Liver (tissue), 9 donors: Measurements from ENCODE around the gene LRMDA. TPM values are rescaled to one million over a fixed set of nuclear protein-coding genes. Genes with fewer than 3 reads are reported as not detected.

Experiments
- DNase-seq: peaks from one replicate; pipeline ENCODE4 v3.0.0-alpha.2; 2017; ENCODE audit warnings: low spot score
- H3K27ac ChIP-seq, 2 donors: one replicate each; pipeline ENCODE4 v1.7.0; 2013; ENCODE audit warnings: inconsistent platforms in 2 of 2, low read length in 2 of 2, control low read depth in 1 of 2, low read depth in 1 of 2, mild to moderate bottlenecking in 1 of 2
- H3K27me3 ChIP-seq, 4 donors: one replicate each; pipeline versions ENCODE4 v1.6.1 to v1.7.0; 2013; ENCODE audit warnings: low read length in 3 of 4, inconsistent platforms in 1 of 4, mild to moderate bottlenecking in 1 of 4, moderate library complexity in 1 of 4; ENCODE audit not compliant: control insufficient read depth in 4 of 4, insufficient read depth in 4 of 4
- H3K36me3 ChIP-seq, 4 donors: one replicate each; pipeline versions ENCODE4 v1.6.1 to v1.7.0; 2013; ENCODE audit warnings: low read length in 3 of 4, mild to moderate bottlenecking in 3 of 4, low read depth in 1 of 4, moderate library complexity in 1 of 4; ENCODE audit not compliant: control insufficient read depth in 4 of 4, insufficient read depth in 3 of 4
- H3K4me1 ChIP-seq, 4 donors: one replicate each; pipeline versions ENCODE4 v1.6.1 to v1.7.0; 2013; ENCODE audit warnings: low read length in 3 of 4, mild to moderate bottlenecking in 3 of 4, moderate library complexity in 1 of 4; ENCODE audit not compliant: control insufficient read depth in 4 of 4, insufficient read depth in 4 of 4
- H3K4me3 ChIP-seq, 3 donors: one replicate each; pipeline versions ENCODE4 v1.6.1 to v1.7.0; 2013; ENCODE audit warnings: low read length in 3 of 3, control low read depth in 1 of 3, low read depth in 1 of 3, mild to moderate bottlenecking in 1 of 3
- H3K9ac ChIP-seq, 2 donors: one replicate each; pipeline ENCODE4 v1.7.0; 2013; ENCODE audit warnings: low read length in 2 of 2, mild to moderate bottlenecking in 2 of 2, moderate library complexity in 2 of 2, control low read depth in 1 of 2, low read depth in 1 of 2
- H3K9me3 ChIP-seq, 4 donors: one replicate each; pipeline versions ENCODE4 v1.6.1 to v1.7.0; 2013; ENCODE audit warnings: low read length in 3 of 4; ENCODE audit not compliant: control insufficient read depth in 4 of 4
- CTCF ChIP-seq: fragments of 150-350 bp; IDR thresholded peaks from 2 replicates; pipeline ENCODE4 v1.5.1; 2017; ENCODE audit warnings: improper control_type of control experiment, low read depth, low read length; ENCODE audit not compliant: missing input control
- EGR1 ChIP-seq, 2 donors: IDR thresholded peaks; 2 replicates each; pipeline ENCODE4 v1.6.1; 2016 to 2018; ENCODE audit warnings: antibody characterized with exemption in 2 of 2, low read depth in 2 of 2
- FOXA1 ChIP-seq: IDR thresholded peaks from 2 replicates; pipeline ENCODE4 v1.6.1; 2016; ENCODE audit warnings: antibody characterized with exemption
- GABPA ChIP-seq, 2 donors: IDR thresholded peaks in 1 of 2; conservative IDR thresholded peaks in 1 of 2; 2 replicates each; pipeline ENCODE4 v1.6.1; 2016; ENCODE audit warnings: antibody characterized with exemption in 2 of 2, mild to moderate bottlenecking in 1 of 2, moderate library complexity in 1 of 2
- HNF4A ChIP-seq, 2 donors: conservative IDR thresholded peaks; 2 replicates each; pipeline ENCODE4 v1.6.1; 2016; ENCODE audit warnings: antibody characterized with exemption in 2 of 2, mild to moderate bottlenecking in 2 of 2
- HNF4G ChIP-seq: IDR thresholded peaks from 2 replicates; pipeline ENCODE4 v1.6.1; 2016; ENCODE audit warnings: antibody characterized with exemption
- MAX ChIP-seq: IDR thresholded peaks from 2 replicates; pipeline ENCODE4 v1.6.1; 2016; ENCODE audit warnings: antibody characterized with exemption
- NR2F2 ChIP-seq: IDR thresholded peaks from 2 replicates; pipeline ENCODE4 v1.6.1; 2016; ENCODE audit warnings: antibody characterized with exemption
- TAF1 ChIP-seq: conservative IDR thresholded peaks from 2 replicates; pipeline ENCODE4 v1.6.1; 2016; ENCODE audit warnings: antibody characterized with exemption, mild to moderate bottlenecking
- YY1 ChIP-seq: IDR thresholded peaks from 2 replicates; pipeline ENCODE4 v1.6.1; 2016; ENCODE audit warnings: antibody characterized with exemption, mild to moderate bottlenecking
- WGBS: extraction: QIAGEN DNeasy Blood & Tissue Kit; methylation state at CpG from one replicate; pipeline ENCODE4 v1.1.7; 2013; 5-methylcytosine and 5-hydroxymethylcytosine counted together
- polyA plus RNA-seq, 2 donors: library from polyadenylated mRNA; stranded (reverse) in 1 of 2; unstranded in 1 of 2; fragments of 200-250 nt in 1 of 2; fragments of >200 nt in 1 of 2; fragmentation: Nextera tagmentation in 1 of 2; extraction: Ambion mirVana in 1 of 2; gene quantifications; one replicate each; pipeline versions ENCODE4 v1.2.1 to v1.2.3, GENCODE V29; 2013 to 2015
- total RNA-seq, 2 donors: library from RNA; depleted of rRNA; stranded (reverse); fragments of >200 nt; gene quantifications; one replicate each; pipeline ENCODE4 v1.2.3, GENCODE V29; 2014
- TF ChIP-seq, protein P1 (sequence below): IDR thresholded peaks from 2 replicates; pipeline ENCODE4 v1.6.1; 2016; ENCODE audit warnings: antibody characterized with exemption
- donor health status: healthy.
- donor health status: healthy.
- donor health status: healthy.
- donor health status: healthy.
- donor health status: healthy.

The LRMDA gene
- total and polyA plus RNA-seq, 4 donors: 7.9 to 15.8 (median 11.3) TPM

DNA sequence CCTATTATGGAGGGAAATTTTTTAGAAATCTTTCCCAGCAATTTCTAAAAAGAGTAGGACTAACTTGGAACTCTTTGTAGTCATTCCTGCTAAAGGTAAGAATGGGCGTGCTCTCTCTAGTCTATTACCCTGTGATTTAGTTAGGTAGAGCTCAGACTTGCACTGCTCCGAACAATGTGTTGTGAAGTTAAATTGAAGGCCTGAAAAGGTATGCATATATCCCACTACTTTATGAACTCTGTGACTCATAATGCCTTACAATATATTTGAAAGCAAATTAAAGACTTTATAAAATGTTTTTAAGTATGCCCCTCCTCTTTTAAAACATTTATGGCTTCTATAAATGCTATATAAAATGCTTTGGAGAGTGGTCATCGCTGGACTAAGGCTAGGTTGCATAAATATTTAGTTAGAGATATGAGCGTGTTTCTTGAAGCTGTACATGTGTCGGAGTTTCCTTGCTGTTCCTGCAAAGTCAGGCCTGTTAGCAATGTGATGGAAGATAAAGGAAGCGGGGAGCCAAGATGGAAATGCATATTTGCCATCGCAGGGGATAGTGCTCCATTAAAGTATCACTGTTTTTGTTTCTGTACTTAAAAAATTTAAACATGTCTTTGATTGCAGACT, 761.4 kb downstream of the LRMDA start:
- 88% methylated on average over 7 of the region's 7 CpGs for WGBS
- Histone ChIP-seq H3K9me3 (no peaks in the 10 kb centered on the region), H3K36me3 (no peaks in the 10 kb centered on the region), H3K27ac (no peak overlapping the region), H3K4me3 (no peak overlapping the region), H3K9ac (no peak overlapping the region), H3K27me3 (no peaks in the 10 kb centered on the region), H3K4me1 (peaks cover 0 to 6% (median 3%) of the 10 kb centered on the region in 4 donors)
- TF ChIP-seq HNF4G (no peak), YY1 (no peak), NR2F2 (no peak), GABPA (IDR thresholded peaks at IDR 0.05 in 1 of 2, conservative IDR thresholded peaks at IDR 0.05 in 1 of 2) (no peak), MAX (no peak), TAF1 (no peak), CTCF (no peak), FOXA1 (no peak), EGR1 (IDR thresholded peaks at IDR 0.05; ENCODE audit: low read depth in 2 of 2) (no peak)
- TF ChIP-seq, protein P1, sequence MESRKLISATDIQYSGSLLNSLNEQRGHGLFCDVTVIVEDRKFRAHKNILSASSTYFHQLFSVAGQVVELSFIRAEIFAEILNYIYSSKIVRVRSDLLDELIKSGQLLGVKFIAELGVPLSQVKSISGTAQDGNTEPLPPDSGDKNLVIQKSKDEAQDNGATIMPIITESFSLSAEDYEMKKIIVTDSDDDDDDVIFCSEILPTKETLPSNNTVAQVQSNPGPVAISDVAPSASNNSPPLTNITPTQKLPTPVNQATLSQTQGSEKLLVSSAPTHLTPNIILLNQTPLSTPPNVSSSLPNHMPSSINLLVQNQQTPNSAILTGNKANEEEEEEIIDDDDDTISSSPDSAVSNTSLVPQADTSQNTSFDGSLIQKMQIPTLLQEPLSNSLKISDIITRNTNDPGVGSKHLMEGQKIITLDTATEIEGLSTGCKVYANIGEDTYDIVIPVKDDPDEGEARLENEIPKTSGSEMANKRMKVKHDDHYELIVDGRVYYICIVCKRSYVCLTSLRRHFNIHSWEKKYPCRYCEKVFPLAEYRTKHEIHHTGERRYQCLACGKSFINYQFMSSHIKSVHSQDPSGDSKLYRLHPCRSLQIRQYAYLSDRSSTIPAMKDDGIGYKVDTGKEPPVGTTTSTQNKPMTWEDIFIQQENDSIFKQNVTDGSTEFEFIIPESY: no peak
- no peak for DNase-seq

- H3K36me3 ChIP-seq: no peaks in the 10 kb centered on the region
- no peaks in the 10 kb centered on the region for H3K9me3 ChIP-seq
- H3K4me3 ChIP-seq: no peak overlapping the region
- DNase-seq: no peak
- TF ChIP-seq CTCF: no peak
- TF ChIP-seq HNF4A (conservative IDR thresholded peaks at IDR 0.05): peak; percentile 8 to 11
- no peak overlapping the region for H3K27ac ChIP-seq
- H3K4me1 ChIP-seq: peaks cover 0 to 6% (median 3%) of the 10 kb centered on the region in 4 donors
- 82% methylated on average over 3 of the region's 3 CpGs for WGBS
- no peak overlapping the region for H3K9ac ChIP-seq
- H3K27me3 ChIP-seq: no peaks in the 10 kb centered on the region
Measured at GRCh38 chr10:76195654-76196390, 764.4 kb downstream of the LRMDA start.
